Astrocyte (in vitro differentiated cells and primary cell): ENCODE measurements around the gene NR3C1.

Source experiments
- CTCF ChIP-seq: IDR thresholded peaks from 2 replicates; pipeline ENCODE4 v1.5.1; 2011; ENCODE audit warnings: low read depth, mild to moderate bottlenecking, inconsistent platforms, low read length, moderate library complexity; ENCODE audit not compliant: insufficient read depth
- EZH2 ChIP-seq: IDR thresholded peaks from 2 replicates; pipeline ENCODE4 v1.6.1; 2012; ENCODE audit warnings: mild to moderate bottlenecking, low read length, inconsistent platforms; ENCODE audit not compliant: insufficient read depth

- TF ChIP-seq CTCF (no peak), EZH2 (no peak)
These were observed 166.8 kb downstream of the NR3C1 start for GRCh38 chr5:143236682-143237081.
